HG03439 (cell line): ENCODE measurements around the gene NDST3.
"Not testable (repeated sequence)": the region's sequence is repeated elsewhere in the genome, so short reads cannot be mapped to it uniquely, and the experiment has no call there.

ENCODE experiments used
- ATAC-seq: cut with Tn5 transposase; IDR thresholded peaks from one replicate; pipeline ENCODE4 v1.9.1; 2021; ENCODE audit warnings: mild to moderate bottlenecking, moderate library complexity; ENCODE audit not compliant: unreplicated experiment

The NDST3 gene

DNA sequence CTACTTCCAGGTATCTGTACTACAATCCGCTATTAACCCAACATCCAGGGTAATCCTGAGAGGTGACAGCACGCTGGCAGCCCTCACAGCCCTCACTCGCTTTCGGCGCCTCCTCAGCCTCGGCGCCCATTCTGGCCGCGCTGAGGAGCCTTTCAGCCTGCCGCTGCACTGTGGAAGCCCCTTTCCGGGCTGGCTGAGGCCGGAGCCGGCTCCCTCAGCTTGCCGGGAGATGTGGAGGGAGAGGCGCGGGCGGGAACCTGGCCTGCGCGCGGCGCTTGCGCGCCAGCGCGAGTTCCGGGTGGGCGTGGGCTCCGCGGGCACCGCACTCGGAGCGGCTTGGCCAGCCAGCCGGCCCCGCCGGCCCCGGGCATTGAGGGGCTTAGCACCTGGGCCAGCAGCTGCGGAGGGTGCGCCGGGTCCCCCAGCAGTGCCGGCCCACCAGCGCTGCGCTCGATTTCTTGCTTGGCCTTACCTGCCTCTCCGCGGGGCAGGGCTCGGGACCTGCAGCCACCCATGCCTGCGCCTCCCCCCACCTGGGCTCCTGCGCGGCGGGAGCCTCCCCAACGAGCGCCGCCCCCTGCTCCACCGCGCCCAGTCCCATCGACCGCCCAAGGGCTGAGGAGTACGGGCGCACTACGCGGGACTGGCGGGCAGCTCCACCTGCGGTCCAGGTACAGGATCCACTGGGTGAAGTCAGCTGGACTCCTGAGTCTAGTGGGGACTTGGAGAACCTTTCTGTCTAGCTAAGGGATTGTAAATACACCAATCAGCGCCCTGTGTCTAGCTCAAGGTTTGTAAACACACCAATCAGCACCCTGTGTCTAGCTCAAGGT, 231.2 kb downstream of the NDST3 start:
- ATAC-seq = peak; percentile 47

DNA sequence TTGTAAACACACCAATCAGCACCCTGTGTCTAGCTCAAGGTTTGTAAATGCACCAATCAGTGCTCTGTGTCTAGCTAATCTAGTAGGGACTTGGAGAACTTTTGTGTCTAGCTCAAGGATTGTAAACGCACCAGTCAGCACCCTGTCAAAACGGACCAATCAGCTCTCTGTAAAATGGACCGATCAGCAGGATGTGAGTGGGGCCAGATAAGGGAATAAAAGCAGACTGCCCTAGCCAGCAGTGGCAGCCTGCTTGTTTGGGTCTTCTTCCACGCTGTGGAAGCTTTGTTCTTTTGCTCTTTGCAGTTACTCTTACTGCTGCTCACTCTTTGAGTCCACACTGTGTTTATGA, 231.8 kb downstream of the NDST3 start:
- ATAC-seq = not testable (repeated sequence)

DNA sequence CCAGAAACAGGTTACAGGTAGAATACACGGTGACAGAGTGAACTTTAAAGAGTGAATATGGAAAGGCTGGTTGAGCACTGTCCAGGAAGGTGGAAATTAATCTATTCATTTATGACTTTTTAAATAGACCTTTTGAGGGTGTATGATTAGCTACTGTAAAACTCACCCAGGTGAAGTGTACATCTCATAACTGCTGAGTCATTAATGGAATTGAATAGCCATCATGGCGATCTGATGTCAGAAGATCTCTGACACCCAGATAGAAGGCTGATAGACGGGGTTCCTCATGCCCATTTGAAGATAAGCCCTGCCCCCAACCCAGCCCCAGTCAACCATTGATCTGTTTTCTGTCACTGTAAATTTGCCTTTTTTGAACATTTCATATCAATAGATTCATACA, 234.5 kb downstream of the NDST3 start:
- ATAC-seq = no peak

DNA sequence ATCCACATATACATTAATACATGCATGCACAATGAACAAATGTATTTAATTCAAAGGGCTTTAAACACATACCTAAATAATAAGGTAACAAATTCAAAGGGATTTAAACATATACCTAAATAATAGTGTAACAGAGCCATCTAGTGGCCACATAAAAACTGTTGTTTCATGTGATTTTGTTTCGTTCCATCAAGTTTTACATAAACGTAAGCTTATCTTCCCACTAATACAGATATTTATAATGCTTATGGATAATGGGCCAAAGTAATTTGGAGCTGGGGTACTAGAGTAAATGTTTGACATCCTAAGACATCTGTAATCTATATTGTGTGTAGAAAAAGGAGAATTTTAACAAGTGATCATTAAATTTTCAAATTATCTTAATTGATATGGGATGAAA, 236.2 kb downstream of the NDST3 start:
- ATAC-seq = peak; percentile 46

DNA sequence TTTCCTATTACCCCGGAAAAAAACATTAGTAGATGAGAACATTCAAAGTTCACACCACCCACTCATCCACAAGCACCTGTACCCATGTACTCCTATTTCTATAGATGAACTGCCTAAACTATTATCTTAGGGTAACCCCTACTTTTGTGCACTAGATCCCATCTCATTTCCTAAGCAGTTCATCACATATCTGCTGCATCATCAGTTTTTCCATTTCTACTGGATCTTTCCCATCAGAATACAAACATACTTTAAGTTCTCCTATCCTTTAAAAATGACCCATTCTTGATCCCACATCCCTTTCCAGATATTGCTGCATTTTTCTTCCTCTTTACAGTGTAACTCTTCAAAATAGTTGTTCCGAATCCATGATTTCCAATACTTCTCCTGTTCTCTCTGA, 237.5 kb downstream of the NDST3 start:
- no peak for ATAC-seq

DNA sequence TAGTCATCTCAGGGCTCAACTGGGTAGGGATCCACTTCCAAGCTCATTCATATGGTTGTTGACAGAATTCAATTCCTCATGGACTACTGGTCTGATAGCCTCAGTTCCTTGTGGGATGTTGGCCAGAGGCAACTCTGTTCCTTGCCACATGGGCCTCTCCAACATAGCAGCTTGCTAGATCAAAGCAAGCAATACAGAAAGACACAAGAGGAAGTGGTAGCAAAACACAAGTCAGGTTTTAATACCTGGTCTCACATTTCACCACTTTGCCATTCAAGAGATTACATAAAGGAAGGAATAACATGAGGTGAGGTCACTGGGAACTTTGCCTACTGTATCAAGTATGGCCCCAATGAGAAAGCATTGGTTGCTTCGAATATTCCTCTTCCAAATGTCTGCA, 239.4 kb downstream of the NDST3 start:
- ATAC-seq = no peak

DNA sequence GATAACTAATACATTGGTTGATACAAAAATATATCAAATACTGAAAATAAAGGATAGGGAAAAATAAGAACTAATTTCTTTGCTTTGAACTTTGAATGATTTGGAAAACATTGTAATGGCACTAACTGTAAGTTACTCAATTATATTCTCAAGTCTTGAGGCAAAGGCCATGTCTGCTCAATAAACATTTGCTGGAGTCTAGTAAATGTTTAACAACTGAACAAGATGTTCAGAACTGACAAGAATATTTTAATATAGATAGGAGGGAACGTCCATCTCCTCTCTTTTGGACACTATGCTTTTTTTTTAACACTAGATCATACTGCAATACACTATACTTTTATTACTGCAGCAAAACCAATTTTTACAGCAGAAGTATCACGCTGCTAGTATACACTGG, 242.3 kb downstream of the NDST3 start:
- no peak for ATAC-seq

DNA sequence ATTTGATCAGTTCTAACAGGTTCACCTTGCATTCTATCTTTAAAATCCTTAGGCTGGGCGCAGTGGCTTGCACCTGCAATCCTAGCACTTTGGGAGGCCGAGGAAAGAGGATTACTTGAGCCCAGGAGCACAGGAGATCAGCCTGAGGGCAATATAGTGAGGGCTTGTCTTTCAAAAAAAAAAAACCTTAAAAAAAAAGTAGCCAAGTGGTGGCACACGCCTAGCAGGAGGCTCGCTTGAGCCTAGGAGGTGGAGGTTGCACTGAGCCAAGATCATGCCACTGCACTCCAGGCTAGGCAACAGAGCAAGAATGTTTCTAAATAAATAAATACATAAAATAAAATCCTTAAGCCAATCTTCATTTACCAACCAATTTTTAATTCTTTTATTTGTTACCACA, 243.0 kb downstream of the NDST3 start:
- ATAC-seq = no peak

DNA sequence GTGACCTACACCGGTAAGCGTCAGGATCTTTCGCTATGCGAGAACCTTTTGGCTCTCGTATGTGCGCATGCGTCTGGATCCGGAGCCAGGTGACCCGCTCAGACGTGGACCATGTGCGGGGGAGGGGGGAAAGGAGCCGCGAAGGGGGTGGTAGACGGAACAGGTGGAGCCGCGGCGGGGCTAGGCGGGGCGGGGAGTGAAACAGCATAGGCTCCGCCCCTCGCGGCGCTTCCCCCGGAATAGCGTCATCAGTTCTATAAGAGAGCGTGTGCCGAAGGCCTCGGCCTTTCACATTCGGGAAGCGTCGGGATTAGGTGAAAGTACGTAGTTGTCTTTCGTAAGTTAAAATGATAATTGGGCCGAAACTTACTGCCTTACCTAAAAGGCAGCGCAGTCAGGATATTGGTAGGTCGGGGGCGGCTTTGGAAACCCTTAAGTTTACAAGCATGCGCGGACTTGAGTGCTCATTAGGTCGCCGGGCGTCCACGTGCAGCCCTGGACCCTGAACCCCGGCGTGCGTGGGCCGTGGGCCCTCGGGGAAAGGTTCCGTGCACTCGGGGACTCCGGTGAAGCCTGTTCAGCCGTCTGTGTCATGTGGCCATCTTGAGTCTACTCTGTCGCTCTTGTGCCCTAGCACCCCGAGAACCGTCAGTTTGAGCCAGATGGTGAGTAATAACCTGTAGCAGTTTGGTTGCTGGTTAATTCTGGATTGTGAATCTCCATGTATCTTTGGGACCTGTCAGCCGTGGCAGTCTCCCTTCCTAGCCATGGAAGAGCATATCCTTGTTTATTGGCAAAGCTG, 244.4 kb downstream of the NDST3 start:
- peak; percentile 84 for ATAC-seq

DNA sequence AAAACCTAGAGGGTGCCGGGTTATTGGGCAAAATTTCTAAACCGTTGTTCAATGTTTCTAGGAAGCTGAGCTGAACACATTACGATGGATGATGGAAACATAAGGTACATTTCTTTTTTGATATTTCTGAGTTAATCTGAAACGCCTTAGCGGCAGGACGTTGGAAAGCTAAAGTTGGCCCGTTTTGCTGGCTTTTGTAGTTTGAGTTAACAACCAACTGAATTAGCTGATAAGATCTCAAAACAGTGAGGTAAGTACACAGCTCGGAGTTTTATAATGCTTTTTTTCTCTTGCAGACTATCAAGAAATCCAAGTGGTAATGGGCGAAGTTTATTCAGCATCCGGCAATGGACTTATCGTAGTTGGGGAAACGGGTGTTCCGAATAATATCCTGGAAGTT, 245.0 kb downstream of the NDST3 start:
- no peak for ATAC-seq

DNA sequence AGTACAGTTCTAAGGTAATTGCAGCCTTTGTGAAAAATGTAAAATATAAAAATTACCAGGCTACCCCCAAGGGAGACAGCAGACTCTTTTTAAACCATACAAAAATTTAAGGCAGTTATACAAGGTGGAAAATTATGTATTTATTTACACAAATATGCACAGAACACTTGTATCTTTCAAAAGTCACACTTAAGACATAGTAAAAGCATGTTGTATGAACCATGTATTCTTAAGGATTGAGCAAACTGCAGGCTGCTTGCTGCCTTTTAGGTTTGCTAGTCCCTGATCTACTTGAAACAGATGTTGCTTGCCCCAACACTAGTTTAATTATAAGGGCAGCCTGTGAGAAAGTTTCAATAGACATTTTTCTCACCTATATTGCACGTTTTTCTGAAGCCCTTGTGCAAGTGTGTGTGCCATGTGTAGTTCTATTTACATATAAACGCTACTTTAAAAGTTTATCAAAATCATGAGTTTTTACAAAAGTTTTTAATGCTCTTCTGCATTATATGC, 245.7 kb downstream of the NDST3 start:
- ATAC-seq = no peak

DNA sequence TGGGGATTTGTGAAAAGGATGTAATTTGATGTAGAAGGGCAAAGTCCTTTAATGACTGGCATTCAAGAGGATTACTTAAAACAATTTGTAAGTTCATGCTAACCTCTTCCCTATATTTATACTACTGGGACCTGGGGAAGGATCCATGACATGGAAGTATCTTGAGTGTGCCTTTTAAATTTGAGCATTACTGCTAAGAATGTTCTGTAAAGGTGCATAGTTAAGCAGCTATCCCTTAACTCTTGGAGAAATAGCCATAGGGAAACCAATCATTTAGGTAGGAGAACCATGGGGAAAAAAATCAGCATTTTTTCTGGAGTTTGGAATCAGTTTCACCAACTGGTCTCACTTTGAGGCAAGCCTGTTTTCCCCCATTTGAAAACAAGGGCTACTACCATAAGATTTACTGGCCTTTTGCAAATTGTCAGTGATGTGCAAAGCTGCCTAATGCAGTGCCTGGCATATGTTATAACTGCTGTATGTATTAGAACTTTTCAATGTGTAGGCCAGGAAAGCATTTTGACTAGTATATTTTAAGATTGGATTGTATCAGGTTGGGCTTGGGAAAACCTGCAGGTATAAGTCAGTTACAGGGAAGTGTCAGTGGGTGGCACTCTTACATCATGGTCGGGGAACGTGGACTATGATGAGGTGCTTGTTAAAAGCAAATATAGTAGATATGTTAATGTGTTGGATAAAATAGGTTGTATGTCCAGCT, 246.4 kb downstream of the NDST3 start:
- ATAC-seq = peak; percentile 20

DNA sequence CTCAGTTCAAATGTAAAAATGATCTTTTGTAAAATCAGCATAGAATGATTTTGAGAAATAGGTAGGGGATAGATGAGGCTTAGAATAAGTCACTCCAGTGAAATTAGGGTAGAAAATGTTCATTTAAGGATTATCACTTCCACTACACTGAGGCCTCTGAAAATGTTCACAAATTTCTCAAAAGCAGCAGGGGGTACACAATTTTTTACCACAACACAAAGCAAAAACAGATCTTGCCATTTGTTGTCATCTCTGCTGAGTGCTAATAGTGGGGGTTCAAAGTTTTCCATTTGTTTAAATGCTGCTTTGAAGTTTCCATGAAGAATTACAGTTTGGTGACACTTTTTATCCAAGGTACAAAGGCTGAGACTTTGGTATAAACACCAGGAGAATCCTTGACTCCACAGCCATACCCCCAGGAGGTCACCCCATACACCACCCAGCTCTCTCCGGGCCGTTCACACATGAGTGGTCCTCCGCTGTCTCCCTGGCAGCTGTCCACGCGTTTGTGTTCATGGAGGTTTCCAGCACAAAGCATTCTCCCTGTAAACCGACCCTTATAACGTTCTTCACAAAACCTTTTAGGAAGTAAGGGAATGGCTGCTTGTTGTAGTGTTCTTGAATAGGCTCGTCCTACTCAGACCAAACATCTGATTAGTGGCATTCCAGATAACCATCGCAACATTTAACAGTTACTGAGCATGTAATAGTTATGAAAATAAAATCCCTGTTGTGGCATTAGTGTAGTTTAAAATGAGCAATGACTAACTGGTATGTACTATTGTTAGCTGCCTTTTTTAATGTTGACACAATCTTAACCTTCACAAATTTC, 247.5 kb downstream of the NDST3 start:
- no peak for ATAC-seq

DNA sequence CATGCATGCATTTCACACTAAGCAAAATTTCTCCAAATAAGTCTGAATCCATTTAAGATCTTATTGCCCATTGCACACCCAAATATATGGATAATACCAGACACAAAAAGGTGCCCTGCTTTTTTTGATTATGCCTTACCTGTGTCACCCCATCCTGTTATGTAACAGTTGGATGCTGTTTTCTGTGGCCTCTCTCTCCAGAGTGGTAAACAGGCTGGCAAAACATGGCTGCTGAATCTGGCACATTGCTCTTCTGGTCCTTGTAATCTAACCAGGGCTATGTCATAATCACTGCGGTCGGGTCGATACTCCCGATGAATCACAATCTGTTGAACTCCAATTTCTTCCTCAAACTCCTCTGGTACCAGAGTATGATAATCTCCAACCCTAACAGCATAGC, 248.4 kb downstream of the NDST3 start:
- no peak for ATAC-seq

DNA sequence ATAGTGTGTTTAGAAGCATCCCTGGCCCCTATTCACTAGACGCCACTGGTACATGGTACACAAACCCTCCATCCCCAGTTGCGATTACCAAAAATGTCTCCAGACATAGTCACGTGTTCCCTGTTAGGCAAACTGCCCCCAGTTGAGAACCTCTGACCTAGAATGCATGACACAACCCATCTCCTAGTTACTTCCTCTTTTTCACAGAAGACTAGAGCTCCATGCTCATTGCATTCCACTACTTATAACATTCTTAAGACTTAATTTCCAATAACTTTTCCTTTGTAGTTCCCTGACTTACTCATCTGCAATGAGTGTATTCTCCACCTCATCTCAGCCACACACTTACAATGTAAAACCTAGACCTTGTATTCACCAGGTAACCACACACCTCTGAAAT, 249.9 kb downstream of the NDST3 start:
- ATAC-seq = peak; percentile 49

DNA sequence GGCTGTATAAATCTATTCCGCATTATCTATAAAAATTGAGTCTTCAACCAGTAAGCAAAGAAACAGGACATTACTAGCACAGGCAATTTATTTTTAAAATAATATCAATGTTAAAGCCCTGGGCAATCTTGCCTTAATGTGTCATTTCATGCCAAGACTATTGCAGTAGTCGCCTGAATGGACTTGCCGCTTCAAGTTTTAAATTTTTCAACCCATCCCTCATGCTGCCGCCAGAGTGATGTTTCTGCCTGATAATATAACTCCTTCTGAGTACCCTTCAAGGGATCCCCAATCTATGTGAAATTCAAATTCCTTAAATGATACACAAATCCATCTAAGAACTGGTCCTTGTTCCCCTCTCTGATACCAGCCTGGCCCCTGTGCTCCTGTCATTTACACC, 251.6 kb downstream of the NDST3 start:
- no peak for ATAC-seq

DNA sequence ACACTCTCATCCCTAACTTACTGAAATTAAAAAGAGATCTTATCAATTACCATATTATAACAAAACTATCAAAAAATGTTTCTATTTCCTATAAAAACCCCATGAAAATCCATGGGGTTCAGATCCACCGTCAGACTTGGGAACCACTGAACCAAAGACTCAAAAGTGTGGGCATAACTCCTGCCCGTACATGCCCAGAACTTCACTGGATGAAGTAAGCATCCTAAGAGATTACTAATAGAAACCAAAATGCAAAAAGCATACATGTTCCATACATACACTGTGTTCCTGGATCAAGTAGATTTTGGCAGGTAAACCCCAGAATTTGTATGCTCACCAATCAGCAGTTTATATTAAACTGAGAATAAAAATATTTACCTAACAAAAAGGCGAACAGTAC, 252.4 kb downstream of the NDST3 start:
- ATAC-seq = no peak

DNA sequence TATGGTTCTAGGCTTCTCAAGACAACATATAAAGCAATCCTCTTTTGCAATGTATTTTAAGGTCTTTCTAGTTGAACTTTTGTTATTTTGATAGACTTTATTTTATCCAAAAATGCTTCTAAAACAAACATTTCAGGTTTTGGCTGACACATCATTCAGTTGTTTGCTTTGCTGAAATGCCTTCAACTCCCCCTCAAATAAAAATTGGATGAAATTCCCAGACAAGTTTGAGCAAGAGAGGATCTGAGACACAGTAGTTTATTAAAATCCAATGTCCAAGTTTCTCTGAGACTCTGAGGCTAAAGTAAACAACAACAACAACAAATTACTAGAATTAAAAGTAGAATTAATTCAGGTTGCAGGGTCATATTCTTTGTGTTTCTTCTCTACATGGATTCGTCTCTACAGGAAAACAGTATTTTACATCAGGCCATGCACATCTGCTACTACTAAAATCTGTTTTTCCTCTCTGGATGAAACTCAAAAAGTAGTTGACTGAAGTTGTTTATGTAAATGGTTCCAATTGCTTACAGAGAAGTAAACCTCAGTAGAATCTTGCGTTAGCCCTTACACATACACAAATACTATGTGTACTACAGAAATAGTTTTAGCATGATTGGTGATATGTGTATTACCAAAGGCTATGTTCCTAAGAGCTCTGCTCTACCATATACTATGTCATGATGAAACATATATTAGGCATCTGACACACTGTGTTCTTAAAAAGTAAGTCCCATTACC, 253.6 kb downstream of the NDST3 start:
- ATAC-seq = no peak

DNA sequence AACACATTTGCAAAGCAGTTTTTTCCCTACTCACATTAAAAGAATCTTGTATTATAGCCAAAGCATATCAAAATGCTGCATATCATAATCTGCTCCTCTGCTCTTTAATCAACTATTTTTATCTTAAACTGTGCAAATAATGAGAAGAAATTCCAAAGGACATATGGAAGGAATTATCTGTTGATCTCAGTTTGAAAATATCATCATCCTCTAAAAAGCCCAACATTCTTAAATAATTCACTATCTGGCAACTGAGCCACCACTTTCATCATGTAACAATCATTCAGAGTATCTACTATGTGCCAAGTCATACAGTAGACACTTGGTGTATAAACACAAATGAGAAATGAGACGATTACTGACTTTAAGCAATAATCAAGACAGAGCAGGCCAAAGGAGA, 255.5 kb downstream of the NDST3 start:
- no peak for ATAC-seq

DNA sequence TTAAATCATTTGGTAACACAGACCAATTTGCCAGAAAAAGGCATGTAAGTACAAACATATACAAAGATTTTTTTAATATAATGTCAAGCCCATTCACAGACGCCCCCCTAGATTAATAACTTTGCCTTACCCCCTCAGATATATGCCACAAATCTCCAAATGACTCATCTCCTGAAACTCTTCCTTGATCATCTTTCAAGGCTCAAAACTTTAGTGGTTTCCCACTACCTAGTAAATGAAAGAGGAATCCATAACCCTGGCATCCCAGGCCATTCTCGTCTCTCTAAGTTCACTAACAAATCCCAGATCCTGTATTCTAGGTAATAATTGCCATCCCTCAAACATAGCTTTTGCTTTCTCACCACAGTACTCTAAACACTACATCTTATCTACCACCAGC, 256.7 kb downstream of the NDST3 start:
- ATAC-seq = no peak
